ENCODE results near the gene IRF2. TPM values are rescaled to one million over a fixed set of nuclear protein-coding genes. Genes with fewer than 3 reads are reported as not detected.

IRF2 gene
- total RNA-seq, 2 experiments from 2014 or later = 11.4 to 14.9 TPM

GRCh38 chr4:184373886-184374405, 100.4 kb downstream of the IRF2 start:
- no peaks in the 10 kb centered on the region for H3K27me3 Mint-ChIP-seq
- peaks cover 3% of the 10 kb centered on the region for H3K4me1 Mint-ChIP-seq (ENCODE audit: low read depth)
- Histone ChIP-seq H3K36me3 (ENCODE audit: insufficient read depth, low read length) (no peaks in the 10 kb centered on the region), H3K4me1 (ENCODE audit: insufficient read depth, low read length) (no peaks in the 10 kb centered on the region), H3K27me3 (ENCODE audit: control insufficient read depth in 1 of 2, insufficient read depth in 2 of 2, low read length in 2 of 2) (no peaks in the 10 kb centered on the region), H3K4me3 (ENCODE audit: low read length) (no peak overlapping the region), H3K27ac (ENCODE audit: low read depth in 1 of 2, low read length in 2 of 2) (no peak overlapping the region), H3K9me3 (ENCODE audit: control insufficient read depth in 1 of 2, insufficient read depth in 1 of 2, low read length in 2 of 2) (no peaks in the 10 kb centered on the region)
- DNase-seq (no peak), ATAC-seq (ENCODE audit: poor library complexity) (no peak)
- no peaks in the 10 kb centered on the region for H3K36me3 Mint-ChIP-seq (ENCODE audit: low read depth)
- POLR2A ChIA-PET = no interaction called here
- intact Hi-C loops (cut with DNase I, micrococcal nuclease) = no loop called here
- CTCF ChIA-PET = no interaction called here
- no peak overlapping the region for H3K27ac Mint-ChIP-seq
- TF ChIP-seq CTCF (IDR thresholded peaks at IDR 0.05) = no peak
- no peak overlapping the region for H3K4me3 Mint-ChIP-seq
- no peaks in the 10 kb centered on the region for H3K9me3 Mint-ChIP-seq

GRCh38 chr4:184371390-184371787, 103.0 kb downstream of the IRF2 start:
- intact Hi-C loops (cut with DNase I, micrococcal nuclease) = no loop called here
- Mint-ChIP-seq H3K27me3 (no peaks in the 10 kb centered on the region), H3K27ac (no peak overlapping the region), H3K4me1 (ENCODE audit: low read depth) (no peaks in the 10 kb centered on the region), H3K9me3 (no peaks in the 10 kb centered on the region), H3K4me3 (no peak overlapping the region), H3K36me3 (ENCODE audit: low read depth) (no peaks in the 10 kb centered on the region)
- no peaks in the 10 kb centered on the region for H3K36me3 ChIP-seq (ENCODE audit: insufficient read depth, low read length)
- no peaks in the 10 kb centered on the region for H3K9me3 ChIP-seq (ENCODE audit: control insufficient read depth in 1 of 2, insufficient read depth in 1 of 2, low read length in 2 of 2)
- no peaks in the 10 kb centered on the region for H3K27me3 ChIP-seq (ENCODE audit: control insufficient read depth in 1 of 2, insufficient read depth in 2 of 2, low read length in 2 of 2)
- H3K4me3 ChIP-seq (ENCODE audit: low read length) = no peak overlapping the region
- TF ChIP-seq CTCF (IDR thresholded peaks at IDR 0.05) = no peak
- ATAC-seq (ENCODE audit: poor library complexity) (no peak), DNase-seq (no peak)
- H3K27ac ChIP-seq (ENCODE audit: low read depth in 1 of 2, low read length in 2 of 2) = no peak overlapping the region
- no peaks in the 10 kb centered on the region for H3K4me1 ChIP-seq (ENCODE audit: insufficient read depth, low read length)
- POLR2A ChIA-PET = interaction anchor here (0.6 kb wide), 1 partner anchor 292 kb away, joined by 3 read pairs; no protein-coding TSS in a partner anchor
- CTCF ChIA-PET = interaction anchor here (0.6 kb wide), 1 partner anchor 70 kb away, joined by 3 read pairs; no protein-coding TSS in a partner anchor

GRCh38 chr4:184370711-184371389, 103.5 kb downstream of the IRF2 start:
- CTCF ChIA-PET = interaction anchor here (0.6 kb wide), 1 partner anchor 70 kb away, joined by 3 read pairs; no protein-coding TSS in a partner anchor
- Mint-ChIP-seq H3K4me3 (no peak overlapping the region), H3K36me3 (ENCODE audit: low read depth) (no peaks in the 10 kb centered on the region), H3K27me3 (no peaks in the 10 kb centered on the region), H3K4me1 (ENCODE audit: low read depth) (no peaks in the 10 kb centered on the region), H3K27ac (no peak overlapping the region), H3K9me3 (no peaks in the 10 kb centered on the region)
- H3K4me3 ChIP-seq (ENCODE audit: low read length) = no peak overlapping the region
- no peaks in the 10 kb centered on the region for H3K4me1 ChIP-seq (ENCODE audit: insufficient read depth, low read length)
- intact Hi-C loops (cut with DNase I, micrococcal nuclease) = no loop called here
- no peak for DNase-seq
- POLR2A ChIA-PET = interaction anchor here (0.6 kb wide), 1 partner anchor 292 kb away, joined by 3 read pairs; no protein-coding TSS in a partner anchor
- H3K9me3 ChIP-seq (ENCODE audit: control insufficient read depth in 1 of 2, insufficient read depth in 1 of 2, low read length in 2 of 2) = no peaks in the 10 kb centered on the region
- ATAC-seq (ENCODE audit: poor library complexity) = no peak
- H3K27ac ChIP-seq (ENCODE audit: low read depth in 1 of 2, low read length in 2 of 2) = no peak overlapping the region
- no peak for TF ChIP-seq CTCF (IDR thresholded peaks at IDR 0.05)
- no peaks in the 10 kb centered on the region for H3K27me3 ChIP-seq (ENCODE audit: control insufficient read depth in 1 of 2, insufficient read depth in 2 of 2, low read length in 2 of 2)
- H3K36me3 ChIP-seq (ENCODE audit: insufficient read depth, low read length) = no peaks in the 10 kb centered on the region
